Measurements from ENCODE around the gene PDCD7. TPM values are rescaled to one million over a fixed set of nuclear protein-coding genes. Genes with fewer than 3 reads are reported as not detected.

PDCD7 gene
- total and polyA plus RNA-seq, 2 of the 4 experiments (the other 2 are of a cell fraction), result 4.7 to 12.3 TPM

DNA sequence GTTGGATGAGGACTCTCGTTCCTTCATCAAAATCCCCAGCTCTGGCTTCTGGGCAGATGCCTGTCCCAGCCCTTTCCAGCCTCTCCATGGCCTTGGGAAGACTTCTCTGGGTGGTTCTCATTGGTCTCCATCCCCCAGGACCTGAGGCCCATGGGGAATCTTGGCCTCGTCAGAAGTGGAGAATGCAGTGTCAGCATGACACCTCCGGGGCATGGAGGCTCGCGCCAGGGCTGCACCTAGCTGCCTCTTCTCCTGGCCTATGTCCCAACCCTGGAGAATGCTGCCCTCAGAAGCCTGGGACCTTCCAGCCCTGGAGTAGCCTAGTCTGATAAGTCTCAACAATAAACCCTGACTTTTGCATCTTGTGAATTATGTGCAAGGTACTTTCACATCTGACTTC, 54.0 kb downstream of the PDCD7 start:
- no peak overlapping the region for H3K4me3 ChIP-seq (ENCODE audit: insufficient read depth, low read depth, low read length)
- BruUV-seq (replicated peaks), result no TSS peak
- H3K18ac ChIP-seq (ENCODE audit: low read depth, low read length), result no peak overlapping the region
- no peak overlapping the region for H3K4ac ChIP-seq (ENCODE audit: low read depth, low read length)
- no peak overlapping the region for H2AK9ac ChIP-seq (replicated peaks; ENCODE audit: low read depth, low read length, poor library complexity)
- no peak overlapping the region for H4K91ac ChIP-seq (ENCODE audit: insufficient read depth, low read depth, low read length)
- dilution Hi-C loops (cut with HindIII; ENCODE audit: low sequenced_read_pairs, unreplicated experiment), result no loop called here
- no peak overlapping the region for H3K9ac ChIP-seq (ENCODE audit: low read depth, low read length)
- H2BK5ac ChIP-seq (ENCODE audit: low read depth, low read length, poor library complexity, severe bottlenecking), result no peak overlapping the region
- H3K4me2 ChIP-seq (ENCODE audit: low read depth, low read length), result no peak overlapping the region
- no peaks in the 10 kb centered on the region for H3K9me3 ChIP-seq (ENCODE audit: control insufficient read depth, insufficient read depth, low read length)
- peaks cover 15% of the 10 kb centered on the region; the same call in 1 of the 2 replicates for H3K4me1 ChIP-seq (ENCODE audit: control insufficient read depth, insufficient read depth, low read length)
- no peak overlapping the region for H4K8ac ChIP-seq (ENCODE audit: low read depth in 2 of 2, low read length in 2 of 2)
- no peak overlapping the region for H2BK20ac ChIP-seq (ENCODE audit: low read depth, low read length)
- no peaks in the 10 kb centered on the region for H3K79me1 ChIP-seq (ENCODE audit: low read depth in 1 of 2, low read length in 2 of 2)
- H3K36me3 ChIP-seq (ENCODE audit: control insufficient read depth, insufficient read depth, low read length), result no peaks in the 10 kb centered on the region
- no peak overlapping the region for H3K23ac ChIP-seq (ENCODE audit: low read depth, low read length)
- ChIA-PET POLR2A (ENCODE audit: unreplicated experiment) (no interaction called here), CTCF (no interaction called here)
- TF ChIP-seq, protein P1, sequence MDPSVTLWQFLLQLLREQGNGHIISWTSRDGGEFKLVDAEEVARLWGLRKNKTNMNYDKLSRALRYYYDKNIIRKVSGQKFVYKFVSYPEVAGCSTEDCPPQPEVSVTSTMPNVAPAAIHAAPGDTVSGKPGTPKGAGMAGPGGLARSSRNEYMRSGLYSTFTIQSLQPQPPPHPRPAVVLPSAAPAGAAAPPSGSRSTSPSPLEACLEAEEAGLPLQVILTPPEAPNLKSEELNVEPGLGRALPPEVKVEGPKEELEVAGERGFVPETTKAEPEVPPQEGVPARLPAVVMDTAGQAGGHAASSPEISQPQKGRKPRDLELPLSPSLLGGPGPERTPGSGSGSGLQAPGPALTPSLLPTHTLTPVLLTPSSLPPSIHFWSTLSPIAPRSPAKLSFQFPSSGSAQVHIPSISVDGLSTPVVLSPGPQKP (IDR thresholded peaks at IDR 0.05; ENCODE audit: borderline replicate concordance, low read depth, low read length), result no peak
- TF ChIP-seq RCOR1 (IDR thresholded peaks at IDR 0.05; ENCODE audit: insufficient replicate concordance, low read length), result no peak
- no peak for TF ChIP-seq CEBPB (IDR thresholded peaks at IDR 0.05; ENCODE audit: low read depth, low read length)
- TF ChIP-seq RFX5 (IDR thresholded peaks at IDR 0.05; ENCODE audit: low read depth, low read length), result no peak
- TF ChIP-seq RAD21 (IDR thresholded peaks at IDR 0.05; ENCODE audit: low read length), result no peak
- no peak for TF ChIP-seq MXI1 (IDR thresholded peaks at IDR 0.05; ENCODE audit: borderline replicate concordance, low read depth, low read length)
- TF ChIP-seq MAZ (IDR thresholded peaks at IDR 0.05; ENCODE audit: borderline replicate concordance, low read depth, low read length), result no peak
- no peak for TF ChIP-seq NFE2L2 (IDR thresholded peaks at IDR 0.05; ENCODE audit: low read depth, low read length)
- TF ChIP-seq, protein P2, sequence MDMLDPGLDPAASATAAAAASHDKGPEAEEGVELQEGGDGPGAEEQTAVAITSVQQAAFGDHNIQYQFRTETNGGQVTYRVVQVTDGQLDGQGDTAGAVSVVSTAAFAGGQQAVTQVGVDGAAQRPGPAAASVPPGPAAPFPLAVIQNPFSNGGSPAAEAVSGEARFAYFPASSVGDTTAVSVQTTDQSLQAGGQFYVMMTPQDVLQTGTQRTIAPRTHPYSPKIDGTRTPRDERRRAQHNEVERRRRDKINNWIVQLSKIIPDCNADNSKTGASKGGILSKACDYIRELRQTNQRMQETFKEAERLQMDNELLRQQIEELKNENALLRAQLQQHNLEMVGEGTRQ (IDR thresholded peaks at IDR 0.05; ENCODE audit: low read depth, low read length), result no peak
- no peak for TF ChIP-seq CHD1 (IDR thresholded peaks at IDR 0.05; ENCODE audit: low read depth, low read length)
- TF ChIP-seq, protein P3, sequence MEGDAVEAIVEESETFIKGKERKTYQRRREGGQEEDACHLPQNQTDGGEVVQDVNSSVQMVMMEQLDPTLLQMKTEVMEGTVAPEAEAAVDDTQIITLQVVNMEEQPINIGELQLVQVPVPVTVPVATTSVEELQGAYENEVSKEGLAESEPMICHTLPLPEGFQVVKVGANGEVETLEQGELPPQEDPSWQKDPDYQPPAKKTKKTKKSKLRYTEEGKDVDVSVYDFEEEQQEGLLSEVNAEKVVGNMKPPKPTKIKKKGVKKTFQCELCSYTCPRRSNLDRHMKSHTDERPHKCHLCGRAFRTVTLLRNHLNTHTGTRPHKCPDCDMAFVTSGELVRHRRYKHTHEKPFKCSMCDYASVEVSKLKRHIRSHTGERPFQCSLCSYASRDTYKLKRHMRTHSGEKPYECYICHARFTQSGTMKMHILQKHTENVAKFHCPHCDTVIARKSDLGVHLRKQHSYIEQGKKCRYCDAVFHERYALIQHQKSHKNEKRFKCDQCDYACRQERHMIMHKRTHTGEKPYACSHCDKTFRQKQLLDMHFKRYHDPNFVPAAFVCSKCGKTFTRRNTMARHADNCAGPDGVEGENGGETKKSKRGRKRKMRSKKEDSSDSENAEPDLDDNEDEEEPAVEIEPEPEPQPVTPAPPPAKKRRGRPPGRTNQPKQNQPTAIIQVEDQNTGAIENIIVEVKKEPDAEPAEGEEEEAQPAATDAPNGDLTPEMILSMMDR (conservative IDR thresholded peaks at IDR 0.05; ENCODE audit: low read depth, low read length), result no peak
- no peak for TF ChIP-seq POLR2A (IDR thresholded peaks at IDR 0.05; ENCODE audit: low read depth, low read length)
- no peak for TF ChIP-seq SMC3 (IDR thresholded peaks at IDR 0.05; ENCODE audit: low read depth, low read length)
- no peak for TF ChIP-seq MAFK (IDR thresholded peaks at IDR 0.05; ENCODE audit: low read depth, low read length)
- H3K56ac ChIP-seq (ENCODE audit: extremely low read depth, insufficient read depth, low read length), result no peak overlapping the region
- no peak overlapping the region for H2BK15ac ChIP-seq (ENCODE audit: low read depth, low read length)
- intact Hi-C loops (cut with micrococcal nuclease), result no loop called here
- DNase-seq (no peak), ATAC-seq (ENCODE audit: low read depth) (no peak)
- no peak overlapping the region for H3K27ac ChIP-seq (ENCODE audit: insufficient read depth, low read length)
- no peak overlapping the region for H3K14ac ChIP-seq (replicated peaks; ENCODE audit: low read depth, low read length)
- in situ Hi-C loops (cut with MboI; ENCODE audit: low sequenced_read_pairs), result no loop called here
- no peaks in the 10 kb centered on the region for H3K9me1 ChIP-seq (ENCODE audit: insufficient read depth, low read length)
- H3K27me3 ChIP-seq (ENCODE audit: control insufficient read depth, insufficient read depth, low read length), result peaks cover 45% of the 10 kb centered on the region
- H2AFZ ChIP-seq (replicated peaks; ENCODE audit: low read length, poor library complexity), result no peak overlapping the region
- no CpG with 5 or more reads among the region's 5 CpGs for WGBS, 2 experiments (ENCODE audit: extremely low coverage in 2 of 2, insufficient read length in 1 of 2)
- H2AK5ac ChIP-seq (ENCODE audit: low read depth, low read length), result no peak overlapping the region
- no peak overlapping the region for H2BK120ac ChIP-seq (ENCODE audit: low read depth, low read length)
- no peak overlapping the region for H4K5ac ChIP-seq (ENCODE audit: low read depth, low read length)
- no peaks in the 10 kb centered on the region; the same call in none of the 2 replicates for H4K20me1 ChIP-seq (ENCODE audit: insufficient read depth, low read length)
